ENCODE data around the gene CHRNA4. TPM values are rescaled to one million over a fixed set of nuclear protein-coding genes. Genes with fewer than 3 reads are reported as not detected.

The CHRNA4 gene
- total RNA-seq, 1 donor from 2014 or later, result 0.63 TPM

GRCh38 chr20:63361519-63362435 lies 628 bp upstream of the CHRNA4 start:
- Mint-ChIP-seq H3K27ac (no peak overlapping the region), H3K9me3 (no peaks in the 10 kb centered on the region), H3K36me3 (no peaks in the 10 kb centered on the region), H3K4me3 (no peak overlapping the region), H3K4me1 (no peaks in the 10 kb centered on the region), H3K27me3 (ENCODE audit: low read depth) (peaks cover 71% of the 10 kb centered on the region)
- DNase-seq (ENCODE audit: low spot score in 2 of 2, unreplicated experiment in 2 of 2), result no peak
- no peak for TF ChIP-seq CTCF (IDR thresholded peaks at IDR 0.05; ENCODE audit: unreplicated experiment)

GRCh38 chr20:63359937-63360849 lies 956 bp downstream of the CHRNA4 start:
- Mint-ChIP-seq H3K27ac (no peak overlapping the region), H3K4me3 (no peak overlapping the region), H3K36me3 (no peaks in the 10 kb centered on the region), H3K27me3 (ENCODE audit: low read depth) (peaks cover 67% of the 10 kb centered on the region), H3K4me1 (no peaks in the 10 kb centered on the region), H3K9me3 (no peaks in the 10 kb centered on the region)
- no peak for TF ChIP-seq CTCF (IDR thresholded peaks at IDR 0.05; ENCODE audit: unreplicated experiment)
- no peak for DNase-seq (ENCODE audit: low spot score in 2 of 2, unreplicated experiment in 2 of 2)

- no peaks in the 10 kb centered on the region for H3K4me1 Mint-ChIP-seq
- no peak for DNase-seq (ENCODE audit: low spot score in 2 of 2, unreplicated experiment in 2 of 2)
Measured at GRCh38 chr20:63359164-63359934, 1.8 kb downstream of the CHRNA4 start.

DNA sequence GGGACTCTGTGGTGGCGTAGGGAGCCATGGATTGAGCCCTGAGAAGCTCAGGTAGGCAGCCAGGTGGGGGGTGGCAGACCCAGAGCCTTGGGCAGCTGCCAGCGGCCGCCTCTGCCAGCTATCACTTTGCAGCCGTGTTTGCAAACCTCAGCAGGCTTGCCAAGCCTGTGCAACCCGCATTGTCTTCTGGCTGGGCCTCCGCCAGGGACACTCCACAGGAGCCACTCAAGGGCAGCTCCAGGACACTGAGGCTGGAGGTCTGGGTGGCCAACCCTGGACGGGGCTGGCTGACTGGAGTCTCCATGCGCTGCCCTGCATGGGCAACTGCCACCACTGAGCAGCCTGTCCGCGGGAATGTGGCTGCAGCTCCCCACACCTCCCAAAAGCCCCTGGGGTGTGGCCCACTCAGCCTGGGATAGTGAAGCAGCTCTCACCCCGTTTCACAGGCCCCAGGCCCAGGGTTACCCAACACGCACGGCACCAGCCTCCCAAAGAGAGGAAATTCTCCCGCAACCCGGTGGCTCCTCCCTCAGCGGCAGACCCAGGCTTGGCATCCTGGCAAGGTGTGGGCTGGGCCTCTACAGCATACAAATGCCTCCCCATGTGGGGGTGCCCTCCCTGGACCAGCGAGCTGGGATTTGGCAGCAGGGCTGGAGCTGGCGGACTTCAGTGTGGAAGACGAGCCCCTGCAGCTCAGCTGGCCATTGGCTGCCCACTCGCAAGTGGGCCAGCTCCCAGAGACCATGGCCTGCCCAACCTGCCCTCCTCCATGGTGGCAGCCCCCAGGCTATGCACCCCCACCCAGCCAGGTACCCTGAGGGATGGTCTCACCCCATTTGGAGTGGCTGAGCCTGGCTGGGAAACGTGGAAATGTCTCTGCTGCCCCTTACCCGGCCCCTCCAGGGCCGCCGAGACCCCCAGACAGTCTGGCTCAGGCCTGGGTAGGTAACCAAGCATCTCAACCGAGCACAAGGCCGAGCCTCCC lies 2.9 kb downstream of the CHRNA4 start:
- H3K9me3 Mint-ChIP-seq, result no peaks in the 10 kb centered on the region
- H3K27me3 Mint-ChIP-seq (ENCODE audit: low read depth), result peaks cover 53% of the 10 kb centered on the region
- no peak for DNase-seq (ENCODE audit: low spot score in 2 of 2, unreplicated experiment in 2 of 2)
- H3K4me3 Mint-ChIP-seq, result no peak overlapping the region
- no peaks in the 10 kb centered on the region for H3K4me1 Mint-ChIP-seq
- TF ChIP-seq CTCF (IDR thresholded peaks at IDR 0.05; ENCODE audit: unreplicated experiment), result no peak
- no peak overlapping the region for H3K27ac Mint-ChIP-seq
- H3K36me3 Mint-ChIP-seq, result no peaks in the 10 kb centered on the region

More at GRCh38 chr20:63359164-63359934, 1.8 kb downstream of the CHRNA4 start:
- Mint-ChIP-seq H3K9me3 (no peaks in the 10 kb centered on the region), H3K27ac (no peak overlapping the region), H3K27me3 (ENCODE audit: low read depth) (peaks cover 64% of the 10 kb centered on the region), H3K4me3 (no peak overlapping the region), H3K36me3 (no peaks in the 10 kb centered on the region)
- TF ChIP-seq CTCF (IDR thresholded peaks at IDR 0.05; ENCODE audit: unreplicated experiment), result no peak

Measured in mesothelial cell of epicardium (in vitro differentiated cells).